Measurements from ENCODE around the gene PLEKHG1.

- no peak for TF ChIP-seq CTCF (IDR thresholded peaks at IDR 0.05)
- no peak for TF ChIP-seq POLR2A (IDR thresholded peaks at IDR 0.05)
Measured at GRCh38 chr6:150605333-150605732, 5.6 kb downstream of the PLEKHG1 start.

Measured in right lobe of liver (tissue), 4 donors.